A549 (cell line): ENCODE measurements around the gene ERGIC1. TPM values are rescaled to one million over a fixed set of nuclear protein-coding genes. Genes with fewer than 3 reads are reported as not detected.
A peak's percentile ranks its signal among the peaks of the same experiment; 100 is the strongest.

Source experiments
- ATAC-seq, 2 experiments: fragments of 200-7000 bp in 1 of 2; fragments of >200 bp in 1 of 2; cut with Nextera tagmentation in 1 of 2; cut with Tn5 transposase in 1 of 2; 3 replicates each; pipeline versions ENCODE4 v1.8.0 to v1.9.1; 2018 to 2020; ENCODE audit warnings: mild to moderate bottlenecking in 1 of 2, moderate library complexity in 1 of 2
- CTCF ChIA-PET: fragments of 300-600 bp; sonication (Branson Sonifier 250); formaldehyde crosslinking; extraction: SDS; loops from one replicate; lab custom pipeline; 2021; ENCODE audit warnings: antibody characterized with exemption, inconsistent platforms; lab: Yijun Ruan, JAX
- POLR2A ChIA-PET: fragments of 350-600 bp; formaldehyde crosslinking; extraction: SDS; loops from one replicate; lab custom pipeline; 2021; ENCODE audit warnings: antibody characterized with exemption, inconsistent platforms; lab: Yijun Ruan, JAX
- DNase-seq, 2 experiments: peaks; one replicate each; pipeline versions ENCODE4 v3.0.0 to v3.0.0-alpha.2; 2011 to 2016; ENCODE audit warnings: low read depth in 1 of 2, low spot score in 1 of 2
- FAIRE-seq: peaks from 2 replicates; lab custom pipeline; 2011; peaks lifted over from hg19 to GRCh38; lab: Jason Lieb, UNC
- H3K27ac ChIP-seq, 2 experiments: fragments of >200 bp; sonication (Bioruptor Twin); formaldehyde crosslinking; 3 replicates each; pipeline ENCODE4 v1.5.1; 2016 to 2017
- H3K4me1 ChIP-seq: fragments of >200 bp; sonication (Bioruptor Twin); formaldehyde crosslinking; 3 replicates; pipeline ENCODE4 v1.6.1; 2016
- H3K4me2 ChIP-seq: fragments of >200 bp; sonication (Bioruptor Twin); formaldehyde crosslinking; 3 replicates; pipeline ENCODE4 v1.6.1; 2016
- H3K4me3 ChIP-seq: fragments of >200 bp; sonication (Bioruptor Twin); formaldehyde crosslinking; 3 replicates; pipeline ENCODE4 v1.5.1; 2016
- H3K9me3 ChIP-seq: fragments of >200 bp; sonication (Bioruptor Twin); formaldehyde crosslinking; 3 replicates; pipeline ENCODE4 v1.6.1; 2016
- ATOH8 ChIP-seq: fragments of 250-450 bp; sonication (Bioruptor Pico); IDR thresholded peaks from 2 replicates; pipeline ENCODE4 v1.5.0; 2020; ENCODE audit warnings: low read depth, mild to moderate bottlenecking, moderate library complexity
- CBX2 ChIP-seq: fragments of 200-600 bp; sonication (generic); IDR thresholded peaks from 2 replicates; pipeline ENCODE4 v1.6.1; 2016; ENCODE audit warnings: low read depth, mild to moderate bottlenecking, borderline replicate concordance
- CBX8 ChIP-seq: fragments of 200-600 bp; sonication (generic); IDR thresholded peaks from 2 replicates; pipeline ENCODE4 v1.6.1; 2016
- EHF ChIP-seq: fragments of 250-450 bp; sonication (Bioruptor Pico); IDR thresholded peaks from 2 replicates; pipeline ENCODE4 v1.5.0; 2020; ENCODE audit warnings: mild to moderate bottlenecking
- EP300 ChIP-seq, 2 experiments: fragments of >200 bp; sonication (Bioruptor Twin); formaldehyde crosslinking; IDR thresholded peaks; 2 replicates in 1 of 2; 3 replicates in 1 of 2; pipeline ENCODE4 v1.6.1; 2016 to 2017
- FOSB ChIP-seq: fragments of 250-450 bp; sonication (Bioruptor Pico); IDR thresholded peaks from 2 replicates; pipeline ENCODE4 v1.5.0; 2020; ENCODE audit warnings: mild to moderate bottlenecking, moderate library complexity
- FOXS1 ChIP-seq: fragments of 250-450 bp; sonication (Bioruptor Pico); IDR thresholded peaks from 2 replicates; pipeline ENCODE4 v1.5.0; 2020; ENCODE audit warnings: mild to moderate bottlenecking, moderate library complexity
- HOXB13 ChIP-seq: fragments of 250-450 bp; sonication (Bioruptor Pico); IDR thresholded peaks from 2 replicates; pipeline ENCODE4 v1.5.0; 2020; ENCODE audit warnings: low read depth, mild to moderate bottlenecking, moderate library complexity
- JUN ChIP-seq, 2 experiments: fragments of >200 bp; sonication (Bioruptor Twin); formaldehyde crosslinking; IDR thresholded peaks; 2 replicates in 1 of 2; 3 replicates in 1 of 2; pipeline ENCODE4 v1.6.1; 2016 to 2017
- JUNB ChIP-seq: fragments of >200 bp; sonication (Bioruptor Twin); formaldehyde crosslinking; IDR thresholded peaks from 2 replicates; pipeline ENCODE4 v1.6.1; 2016
- MAFK ChIP-seq: fragments of 450-650 bp; IDR thresholded peaks from 2 replicates; pipeline ENCODE4 v1.6.1; 2014; ENCODE audit not compliant: partially characterized antibody
- MAX ChIP-seq: IDR thresholded peaks from 2 replicates; pipeline ENCODE4 v1.6.1; 2012
- MAZ ChIP-seq: fragments of 150-350 bp; IDR thresholded peaks from 2 replicates; pipeline ENCODE4 v1.6.1; 2014; ENCODE audit warnings: antibody characterized with exemption, low read depth, low read length, borderline replicate concordance
- POLR2AphosphoS2 ChIP-seq: conservative IDR thresholded peaks from 2 replicates; pipeline ENCODE4 v1.6.1; 2012; ENCODE audit warnings: low read length, improper control_type of control experiment, inconsistent platforms
- TFCP2L1 ChIP-seq: fragments of 250-450 bp; sonication (Bioruptor Pico); IDR thresholded peaks from 2 replicates; pipeline ENCODE4 v1.5.0; 2021; ENCODE audit warnings: mild to moderate bottlenecking
- TP53 ChIP-seq: fragments of 250-450 bp; sonication (Bioruptor Pico); IDR thresholded peaks from 2 replicates; pipeline ENCODE4 v1.5.0; 2021; ENCODE audit warnings: mild to moderate bottlenecking, moderate library complexity
- ZC3H11A ChIP-seq: fragments of 450-650 bp; IDR thresholded peaks from 2 replicates; pipeline ENCODE4 v1.6.1; 2014; ENCODE audit warnings: antibody characterized with exemption, mild to moderate bottlenecking
- ZFP36 ChIP-seq: fragments of 450-650 bp; IDR thresholded peaks from 2 replicates; pipeline ENCODE4 v1.6.1; 2014; ENCODE audit warnings: borderline replicate concordance; ENCODE audit not compliant: partially characterized antibody
- WGBS: methylation state at CpG from one replicate; pipeline ENCODE4 v1.1.6; 2017; ENCODE audit errors: missing lambda C conversion rate; 5-methylcytosine and 5-hydroxymethylcytosine counted together
- polyA plus RNA-seq, 4 experiments: library from polyadenylated mRNA; depleted of rRNA in 3 of 4; stranded (reverse); fragments of >200 nt; fragmentation: RNase III in 1 of 4; extraction: RNeasy Plus Mini Kit Qiagen cat#74134 plus additional on column Dnase treatment in 1 of 4; gene quantifications; 2 replicates in 3 of 4; 3 replicates in 1 of 4; pipeline ENCODE4 v1.2.3, GENCODE V29; 2011 to 2017
- TF ChIP-seq, protein P1 (sequence below): fragments of >200 bp; sonication (Bioruptor Twin); formaldehyde crosslinking; IDR thresholded peaks from 3 replicates; pipeline ENCODE4 v1.6.1; 2016
- TF ChIP-seq, protein P2 (sequence below): fragments of 150-350 bp; IDR thresholded peaks from 2 replicates; pipeline ENCODE4 v1.6.1; 2014; ENCODE audit warnings: low read depth, mild to moderate bottlenecking, low read length
- TF ChIP-seq, protein P3 (sequence below): fragments of >200 bp; sonication (Bioruptor Twin); formaldehyde crosslinking; IDR thresholded peaks from 2 replicates; pipeline ENCODE4 v1.6.1; 2016

The ERGIC1 gene
- polyA plus RNA-seq, 2 of the 4 experiments (the other 2 are of a cell fraction), result 176 to 304 TPM

GRCh38 chr5:172866378-172866777, 32.3 kb downstream of the ERGIC1 start:
- peak overlapping the region; percentile 96 to 99 for H3K27ac ChIP-seq
- ChIA-PET POLR2A (interaction anchor here (1.1 kb wide), 1 partner anchor 95 kb away, joined by 3 read pairs; the partner anchor contains the start of gene DUSP1), CTCF (interaction anchor here (1.1 to 2.2 kb wide), 8 partner anchors 10 to 126 kb away, joined by 3 to 5 read pairs (median 3); no protein-coding TSS in a partner anchor)
- H3K9me3 ChIP-seq, result no peaks in the 10 kb centered on the region
- peak overlapping the region; percentile 88; the same call in 2 of the 3 replicates for H3K4me2 ChIP-seq
- H3K4me3 ChIP-seq, result no peak overlapping the region
- no peak for FAIRE-seq
- no peak for DNase-seq
- peaks cover 98% of the 10 kb centered on the region for H3K4me1 ChIP-seq
- no peak for ATAC-seq
- TF ChIP-seq JUNB (no peak), CBX8 (no peak), POLR2AphosphoS2 (no peak), FOSB (no peak), TFCP2L1 (CRISPR knock-in tag) (no peak), MAZ (no peak), ZC3H11A (no peak), EP300 (IDR thresholded peaks at IDR 0.05) (no peak), ATOH8 (no peak), EHF (CRISPR knock-in tag) (no peak), HOXB13 (no peak), MAX (no peak), ZFP36 (no peak), MAFK (no peak)
- TF ChIP-seq, protein P1, sequence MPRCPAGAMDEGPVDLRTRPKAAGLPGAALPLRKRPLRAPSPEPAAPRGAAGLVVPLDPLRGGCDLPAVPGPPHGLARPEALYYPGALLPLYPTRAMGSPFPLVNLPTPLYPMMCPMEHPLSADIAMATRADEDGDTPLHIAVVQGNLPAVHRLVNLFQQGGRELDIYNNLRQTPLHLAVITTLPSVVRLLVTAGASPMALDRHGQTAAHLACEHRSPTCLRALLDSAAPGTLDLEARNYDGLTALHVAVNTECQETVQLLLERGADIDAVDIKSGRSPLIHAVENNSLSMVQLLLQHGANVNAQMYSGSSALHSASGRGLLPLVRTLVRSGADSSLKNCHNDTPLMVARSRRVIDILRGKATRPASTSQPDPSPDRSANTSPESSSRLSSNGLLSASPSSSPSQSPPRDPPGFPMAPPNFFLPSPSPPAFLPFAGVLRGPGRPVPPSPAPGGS, result no peak
- TF ChIP-seq, protein P2, sequence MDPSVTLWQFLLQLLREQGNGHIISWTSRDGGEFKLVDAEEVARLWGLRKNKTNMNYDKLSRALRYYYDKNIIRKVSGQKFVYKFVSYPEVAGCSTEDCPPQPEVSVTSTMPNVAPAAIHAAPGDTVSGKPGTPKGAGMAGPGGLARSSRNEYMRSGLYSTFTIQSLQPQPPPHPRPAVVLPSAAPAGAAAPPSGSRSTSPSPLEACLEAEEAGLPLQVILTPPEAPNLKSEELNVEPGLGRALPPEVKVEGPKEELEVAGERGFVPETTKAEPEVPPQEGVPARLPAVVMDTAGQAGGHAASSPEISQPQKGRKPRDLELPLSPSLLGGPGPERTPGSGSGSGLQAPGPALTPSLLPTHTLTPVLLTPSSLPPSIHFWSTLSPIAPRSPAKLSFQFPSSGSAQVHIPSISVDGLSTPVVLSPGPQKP, result no peak
- TF ChIP-seq, protein P3, sequence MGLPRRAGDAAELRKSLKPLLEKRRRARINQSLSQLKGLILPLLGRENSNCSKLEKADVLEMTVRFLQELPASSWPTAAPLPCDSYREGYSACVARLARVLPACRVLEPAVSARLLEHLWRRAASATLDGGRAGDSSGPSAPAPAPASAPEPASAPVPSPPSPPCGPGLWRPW, result no peak
- WGBS, result 86% methylated on average over 4 of the region's 4 CpGs

DNA sequence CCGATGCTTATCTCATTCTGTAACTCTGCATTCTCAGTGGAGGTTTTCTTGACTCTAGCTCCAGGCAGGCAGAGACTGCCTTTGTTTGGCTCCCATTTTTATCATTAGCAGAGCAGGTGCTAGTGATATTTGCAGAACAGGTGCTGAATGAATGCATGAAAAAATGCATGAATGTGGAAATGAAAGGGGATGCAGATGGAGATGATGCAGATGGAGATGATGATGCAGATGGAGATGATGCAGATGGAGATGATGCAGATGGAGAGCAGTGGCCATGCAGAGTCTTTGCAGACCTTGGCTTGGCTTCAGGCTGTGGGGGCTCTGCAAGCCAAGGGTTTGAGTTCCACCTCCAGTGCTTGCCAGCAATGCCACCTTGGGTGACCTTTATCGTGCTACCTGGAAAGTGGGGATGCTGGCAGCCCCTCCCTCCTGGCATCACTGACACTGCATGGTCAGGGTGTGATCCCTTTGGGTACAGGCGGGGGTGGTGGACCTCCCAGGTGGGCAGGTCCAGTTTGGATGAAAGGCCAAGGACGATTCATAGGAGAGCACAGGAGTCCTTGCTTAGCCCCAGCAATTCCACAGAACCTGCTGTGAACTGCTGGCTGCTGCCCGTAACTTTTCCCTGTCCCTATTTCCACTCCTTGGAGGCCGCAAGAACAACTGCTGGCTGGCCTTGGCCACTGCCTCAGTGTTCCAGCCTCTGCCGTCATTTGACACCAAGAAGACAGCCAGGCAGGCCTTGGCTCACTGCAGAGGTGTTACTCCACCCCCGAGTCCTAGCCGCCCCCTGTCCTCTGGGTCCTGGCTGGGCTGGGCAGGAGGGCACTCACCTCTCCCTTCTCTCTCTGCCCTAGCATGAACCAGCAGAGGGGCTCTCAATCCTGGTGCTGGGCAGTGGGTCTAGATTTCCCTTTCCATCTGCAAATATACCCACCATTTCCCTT, 33.0 kb downstream of the ERGIC1 start:
- ChIA-PET POLR2A (interaction anchor here (0.7 to 6.1 kb wide), 2 partner anchors 35 to 96 kb away, joined by 3 to 61 read pairs; partner anchors contain the start of gene DUSP1), CTCF (interaction anchor here (0.9 to 2.2 kb wide), 6 partner anchors 12 to 151 kb away, joined by 3 to 6 read pairs (median 4); no protein-coding TSS in a partner anchor)
- Histone ChIP-seq H3K4me2 (peak overlapping the region; percentile 88), H3K4me1 (peaks cover 98% of the 10 kb centered on the region), H3K4me3 (peak overlapping the region; percentile 14; the same call in 1 of the 3 replicates), H3K27ac (peak overlapping the region; percentile 96 to 99), H3K9me3 (no peaks in the 10 kb centered on the region)
- 69% methylated on average over 9 of the region's 9 CpGs for WGBS
- FAIRE-seq (no peak), ATAC-seq (no peak), DNase-seq (no peak)
- TF ChIP-seq MAFK (no peak), TP53 (CRISPR knock-in tag) (no peak), FOXS1 (no peak), JUNB (no peak), JUN (IDR thresholded peaks at IDR 0.05) (0 out of 5 replicates have a peak, but pooled peaks of 1 of the 2 experiments have one; percentile 8), CBX2 (no peak), ZFP36 (no peak)
